Dedifferentiated amniotic fluid mesenchymal stem cell (primary cell): ENCODE data around the gene NFKB2.
A peak's percentile ranks its signal among the peaks of the same experiment; 100 is the strongest.

Source experiments
- DNase-seq: peaks from one replicate; pipeline ENCODE4 v3.0.0-alpha.2; 2016; ENCODE audit errors: extremely low spot score

The NFKB2 gene

DNA sequence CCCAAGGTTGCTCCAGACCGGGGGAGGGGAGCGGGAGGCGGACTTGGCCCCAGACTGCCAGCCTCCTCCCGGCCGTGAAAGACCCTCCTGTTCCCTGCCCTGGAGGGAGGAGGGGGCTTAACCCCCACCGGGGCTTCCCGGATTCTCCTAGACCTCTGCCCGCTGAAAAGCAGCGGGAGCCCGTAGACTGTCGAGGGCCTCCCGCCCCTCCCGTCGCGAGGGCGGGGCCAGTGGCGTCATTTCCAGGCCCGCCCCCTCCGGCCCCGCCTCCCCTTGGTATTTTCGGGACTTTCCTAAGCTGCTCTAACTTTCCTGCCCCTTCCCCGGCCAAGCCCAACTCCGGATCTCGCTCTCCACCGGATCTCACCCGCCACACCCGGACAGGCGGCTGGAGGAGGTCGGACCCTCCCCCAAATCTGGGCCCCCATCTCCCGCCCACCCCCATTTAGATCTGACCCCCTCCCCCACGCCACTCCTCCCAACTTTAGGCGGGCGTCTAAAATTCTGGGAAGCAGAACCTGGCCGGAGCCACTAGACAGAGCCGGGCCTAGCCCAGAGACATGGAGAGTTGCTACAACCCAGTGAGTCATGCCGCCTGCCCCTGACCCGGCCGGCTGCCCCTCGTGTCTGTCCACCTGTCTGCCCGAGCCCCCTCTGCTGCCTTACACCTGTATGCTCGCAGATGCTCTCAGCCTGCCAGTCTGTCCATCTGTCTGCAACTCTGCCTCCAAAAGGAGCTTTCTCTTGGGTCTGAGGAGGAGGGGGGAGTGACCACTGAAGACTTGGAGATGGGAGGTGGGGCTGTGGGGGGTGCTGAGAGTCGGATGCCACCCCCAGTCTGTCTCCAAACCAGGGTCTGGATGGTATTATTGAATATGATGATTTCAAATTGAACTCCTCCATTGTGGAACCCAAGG, at the start of gene NFKB2:
Gene NFKB2 (plus strand): TSS at position 306 of the 917 bp plus-strand sequence. CDS start 255 bp downstream, at position 561.
- DNase-seq: peak; percentile 86

DNA sequence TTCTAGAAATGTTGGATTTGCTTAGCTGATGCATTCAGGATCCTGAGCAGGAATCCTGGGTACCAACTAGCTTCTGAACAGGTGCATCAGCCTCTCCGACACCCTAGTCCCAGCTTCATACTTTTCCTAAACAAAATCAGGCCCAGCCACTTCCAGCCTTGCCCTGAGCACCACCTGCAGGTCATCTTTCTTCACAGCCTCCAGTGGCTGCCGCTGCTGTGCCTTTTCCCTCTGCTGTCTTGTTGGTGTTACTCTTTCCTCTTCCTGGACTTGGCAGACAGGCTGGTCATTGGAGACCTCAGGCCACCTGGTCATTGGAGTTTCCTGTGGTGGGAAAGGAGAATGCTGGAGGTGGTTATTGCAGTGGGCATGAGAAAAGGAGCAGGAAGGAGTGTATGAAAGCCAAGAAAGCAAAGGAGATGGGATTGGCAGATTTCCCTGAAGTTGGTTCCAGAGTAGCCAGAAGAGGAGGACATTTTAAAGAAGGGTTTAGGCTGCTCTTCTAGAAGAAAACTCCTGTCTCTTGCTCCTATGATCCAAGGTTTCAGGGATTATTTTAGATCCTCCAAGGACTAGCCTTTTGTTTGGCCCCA, 48.2 kb upstream of the NFKB2 start:
- no peak for DNase-seq

- peak; percentile 53 for DNase-seq
These were observed 43.3 kb upstream of the NFKB2 start for GRCh38 chr10:102352066-102352715.

- no peak for DNase-seq
These were observed 41.1 kb upstream of the NFKB2 start for GRCh38 chr10:102354451-102354850.

GRCh38 chr10:102358712-102359382, 36.7 kb upstream of the NFKB2 start:
- DNase-seq: no peak

GRCh38 chr10:102367441-102367840, 28.1 kb upstream of the NFKB2 start:
- no peak for DNase-seq

- DNase-seq: no peak
These were observed 27.4 kb upstream of the NFKB2 start for GRCh38 chr10:102368077-102368476.

- DNase-seq: no peak
These were observed 24.2 kb upstream of the NFKB2 start for GRCh38 chr10:102371295-102371694.

DNA sequence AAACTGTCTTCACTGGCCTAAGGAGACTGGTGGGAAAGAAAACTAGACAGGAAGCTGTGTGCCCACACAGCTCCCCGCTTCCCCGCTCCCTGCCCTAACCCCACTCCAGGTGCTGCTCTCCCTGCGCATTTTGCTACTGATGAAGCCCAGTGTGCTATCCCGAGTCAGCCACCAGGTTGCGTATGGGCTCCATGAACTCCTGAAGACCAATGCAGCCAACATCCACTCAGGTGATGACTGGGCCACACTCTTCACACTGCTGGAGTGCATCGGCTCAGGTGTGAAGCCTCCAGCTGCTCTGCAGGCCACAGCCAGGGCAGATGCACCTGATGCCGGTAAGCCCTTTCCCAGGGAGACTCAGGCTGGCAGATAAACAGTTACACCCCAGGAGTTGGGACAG, 20.3 kb upstream of the NFKB2 start:
- DNase-seq: no peak

DNA sequence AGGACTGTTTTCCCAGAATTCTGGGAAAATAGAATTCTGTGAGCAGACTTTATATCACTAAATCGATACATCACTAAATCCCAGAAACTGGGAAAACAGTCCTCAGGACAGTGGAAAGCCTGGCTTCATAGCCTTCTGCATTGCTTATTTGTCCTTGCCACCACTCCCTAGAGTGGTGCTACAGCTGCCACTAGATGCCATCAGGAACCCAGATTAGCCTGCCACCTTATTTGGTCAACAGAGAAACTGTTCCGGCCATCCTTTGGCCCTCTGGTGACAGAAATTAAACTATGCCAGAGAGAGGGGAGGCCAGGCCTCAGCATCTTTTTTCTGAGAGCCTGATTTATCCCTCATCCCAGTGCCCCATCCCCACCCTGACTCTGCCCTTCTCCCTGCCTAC, 19.6 kb upstream of the NFKB2 start:
- no peak for DNase-seq

DNA sequence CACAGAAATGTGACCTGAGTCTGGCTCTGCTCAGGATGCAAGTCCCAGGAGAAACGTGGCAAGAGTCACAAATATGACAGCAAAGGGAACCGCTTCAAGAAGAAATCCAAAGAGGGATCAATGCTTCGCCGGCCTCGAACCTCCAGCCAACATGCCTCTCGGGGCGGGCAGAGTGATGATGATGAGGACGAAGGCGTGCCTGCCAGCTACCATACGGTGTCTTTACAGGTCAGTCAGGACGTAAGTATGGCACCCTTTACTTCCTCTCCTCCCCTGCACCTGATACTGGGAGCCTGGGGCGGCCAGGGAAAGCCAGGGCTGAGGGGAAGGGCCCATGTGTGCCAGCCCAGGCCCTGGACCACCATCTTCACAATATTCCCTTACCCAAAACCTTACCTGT, 18.6 kb upstream of the NFKB2 start:
- no peak for DNase-seq

GRCh38 chr10:102379383-102379782, 16.1 kb upstream of the NFKB2 start:
- no peak for DNase-seq

GRCh38 chr10:102381983-102382382, 13.5 kb upstream of the NFKB2 start:
- DNase-seq: no peak

GRCh38 chr10:102382871-102383270, 12.6 kb upstream of the NFKB2 start:
- DNase-seq: no peak

DNA sequence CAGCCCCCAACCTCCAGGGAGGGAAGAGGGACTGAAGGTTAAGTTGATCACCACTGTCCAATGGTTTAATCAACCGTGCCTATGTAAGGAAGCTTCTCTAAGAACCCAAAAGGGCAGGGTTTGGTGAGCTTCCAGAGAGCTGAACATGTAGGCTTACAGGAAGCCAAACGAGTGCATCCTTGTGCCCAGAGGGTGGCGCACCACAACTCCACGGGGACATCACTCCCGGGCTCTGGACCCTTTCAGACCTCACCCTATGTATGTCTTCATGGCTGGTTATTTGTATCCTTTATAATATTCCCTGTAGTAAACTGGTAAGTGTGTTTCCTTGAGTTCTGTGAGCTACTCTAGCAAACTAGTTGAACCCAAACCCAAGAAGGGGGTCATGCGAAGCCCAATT, 11.5 kb upstream of the NFKB2 start:
- DNase-seq: no peak

DNA sequence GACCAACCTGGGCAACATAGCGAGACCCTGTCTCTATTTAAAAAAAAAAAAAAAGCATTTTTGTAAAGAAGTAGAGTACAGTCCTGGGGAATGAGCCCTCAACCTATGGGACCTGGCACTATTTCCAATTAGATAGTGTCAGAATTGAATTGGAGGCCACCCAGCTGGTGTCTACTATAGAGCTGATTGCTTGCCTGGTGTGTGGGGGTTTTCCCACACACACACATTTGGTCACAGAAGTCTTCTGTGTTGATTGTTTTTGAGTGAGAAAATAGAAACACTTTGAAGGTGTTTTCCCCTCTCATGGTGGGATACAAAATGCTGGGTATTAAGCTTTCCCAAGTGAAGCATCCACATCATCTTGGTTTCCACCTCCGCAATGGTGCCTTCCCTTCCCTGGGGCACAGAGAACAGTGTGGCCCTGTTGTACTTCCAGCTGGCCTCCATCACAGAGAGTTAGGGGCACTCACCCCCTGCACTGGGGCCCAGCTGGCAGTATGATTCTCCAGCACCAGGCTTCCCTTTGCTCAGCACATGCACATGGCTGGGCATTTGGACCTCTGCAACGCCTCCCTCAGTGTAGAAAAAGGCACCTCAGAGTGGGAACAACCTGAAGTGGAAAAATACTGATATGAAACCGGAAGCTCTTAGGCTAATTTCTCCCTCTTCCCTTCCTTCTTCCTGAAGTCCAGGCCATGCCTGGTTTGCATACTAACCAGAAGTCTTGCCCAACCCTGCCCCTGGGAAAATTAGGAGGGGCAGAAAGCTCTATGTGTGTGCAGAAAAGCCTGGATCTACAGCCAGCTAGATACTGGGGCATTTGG, 10.7 kb upstream of the NFKB2 start:
- DNase-seq: no peak

DNA sequence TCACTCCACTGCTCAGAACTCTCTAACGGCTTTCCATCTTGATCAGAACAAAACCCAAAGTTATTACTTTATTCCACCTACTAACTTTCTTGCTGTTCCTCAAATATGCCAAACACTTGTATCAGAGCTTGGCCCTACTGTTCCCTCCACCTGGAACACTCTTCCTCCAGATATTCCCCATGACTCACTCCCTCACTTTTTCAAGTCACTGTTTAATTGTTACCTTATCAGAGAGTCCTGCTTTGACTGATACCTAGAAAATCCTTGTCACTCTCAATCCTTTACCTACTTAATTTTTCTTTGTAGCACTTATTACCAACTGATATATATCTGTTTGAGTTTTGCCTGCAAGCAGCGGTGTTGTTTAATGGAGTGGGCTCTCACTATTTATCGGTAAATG, 5.6 kb upstream of the NFKB2 start:
- no peak for DNase-seq

DNA sequence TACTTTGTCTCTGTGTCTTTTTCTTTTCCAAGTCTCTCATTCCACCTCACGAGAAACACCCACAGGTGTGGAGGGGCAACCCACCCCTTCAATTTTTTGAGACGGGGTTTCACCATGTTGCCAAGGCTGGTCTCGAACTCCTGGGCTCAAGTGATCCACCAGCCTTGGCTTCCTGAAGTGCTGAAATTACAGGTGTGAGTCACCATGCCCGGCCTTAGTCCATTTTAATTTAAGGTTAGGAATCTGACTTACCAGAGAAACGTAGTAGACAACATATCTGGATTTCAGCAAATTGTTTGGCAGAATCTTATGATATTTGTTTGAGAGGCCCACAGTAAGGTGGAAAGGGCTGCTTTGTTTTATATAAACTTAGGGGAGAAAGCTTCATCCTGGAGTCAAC, 3.2 kb upstream of the NFKB2 start:
- DNase-seq: no peak

- DNase-seq: no peak
These were observed 2.0 kb upstream of the NFKB2 start for GRCh38 chr10:102393411-102394078.

DNA sequence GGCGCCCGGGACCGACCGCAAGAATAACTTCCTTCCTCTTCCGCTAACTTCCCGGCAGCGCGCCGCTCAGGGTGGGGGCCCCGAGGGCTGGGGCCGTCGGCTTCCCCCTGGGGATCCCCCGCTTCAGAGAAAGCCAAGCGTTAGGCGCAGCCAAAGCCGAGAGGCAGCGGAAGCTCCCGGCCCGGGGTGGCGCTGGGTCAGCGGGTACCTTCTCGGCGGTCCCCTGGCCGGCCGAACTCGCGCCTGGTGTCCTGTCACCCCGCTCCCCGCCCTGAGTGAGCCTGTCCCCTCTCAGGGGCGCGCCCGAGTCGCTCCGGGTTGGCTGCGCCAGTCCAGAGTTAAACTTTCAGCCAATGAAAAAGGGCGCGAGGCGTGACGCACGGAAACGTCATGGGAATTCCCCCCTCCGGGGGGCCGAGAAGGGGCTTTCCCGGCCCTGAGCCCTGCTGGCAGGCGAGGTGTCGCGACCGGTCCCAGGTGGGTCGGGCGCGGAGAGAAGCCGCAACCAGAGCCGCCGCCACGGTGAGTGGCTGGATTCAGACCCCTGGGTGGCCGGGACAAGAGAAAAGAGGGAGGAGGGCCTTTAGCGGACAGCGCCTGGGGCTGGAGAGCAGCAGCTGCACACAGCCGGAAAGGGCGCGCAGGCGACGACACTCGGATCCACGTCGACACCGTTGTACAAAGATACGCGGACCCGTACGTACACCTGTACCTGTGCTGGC, 1.3 kb upstream of the NFKB2 start:
- peak; percentile 92 for DNase-seq
